Breast epithelium (tissue), 4 donors: ENCODE measurements around the gene FRAT1. TPM values are rescaled to one million over a fixed set of nuclear protein-coding genes. Genes with fewer than 3 reads are reported as not detected.

Experiments
- DNase-seq, 2 donors: peaks; one replicate each; pipeline ENCODE4 v3.0.0-alpha.2; 2019; ENCODE audit warnings: low spot score in 2 of 2
- H3K27ac ChIP-seq, 2 donors: fragments of 200-600 bp; sonication (generic) in 1 of 2; one replicate each; pipeline ENCODE4 v1.5.1; 2016 to 2019; ENCODE audit warnings: mild to moderate bottlenecking in 1 of 2
- H3K27me3 ChIP-seq, 2 donors: fragments of 200-600 bp; sonication (generic) in 1 of 2; one replicate each; pipeline versions ENCODE4 v1.5.1 to v1.6.0; 2017 to 2019; ENCODE audit warnings: control low read depth in 1 of 2, mild to moderate bottlenecking in 1 of 2
- H3K36me3 ChIP-seq: fragments of 200-600 bp; one replicate; pipeline ENCODE4 v1.5.1; 2019
- H3K4me1 ChIP-seq, 2 donors: fragments of 200-600 bp; sonication (generic); one replicate each; pipeline ENCODE4 v1.5.1; 2016 to 2019; ENCODE audit warnings: control low read depth in 1 of 2
- H3K4me3 ChIP-seq, 3 donors: fragments of 200-600 bp; sonication (generic); 1 replicate in 2 of 3; 2 replicates in 1 of 3; pipeline ENCODE4 v1.5.1; 2016 to 2019; ENCODE audit warnings: mild to moderate bottlenecking in 3 of 3, moderate library complexity in 2 of 3
- H3K9me3 ChIP-seq, 2 donors: fragments of 200-600 bp; sonication (generic) in 1 of 2; one replicate each; pipeline ENCODE4 v1.5.1; 2016 to 2019; ENCODE audit warnings: control low read depth in 1 of 2
- POLR2A ChIP-seq: fragments of 450-650 bp; IDR thresholded peaks from one replicate; pipeline ENCODE4 v1.6.1; 2016; ENCODE audit warnings: antibody characterized with exemption, mild to moderate bottlenecking, moderate library complexity
- POLR2AphosphoS5 ChIP-seq, 3 donors: sonication (generic); formaldehyde crosslinking; IDR thresholded peaks; one replicate each; pipeline ENCODE4 v1.6.1; 2017; ENCODE audit warnings: antibody characterized with exemption in 3 of 3
- intact Hi-C: fragments of 100-400 bp; cut with DNase I; formaldehyde crosslinking; loops from one replicate; pipeline ENCODE4 v1.15.1; 2023; ENCODE audit warnings: low total_unique reads
- total RNA-seq, 3 donors: library from RNA; depleted of rRNA; stranded (reverse); fragments of >200 nt; gene quantifications; one replicate each; pipeline ENCODE4 v1.1.0, GENCODE V29; 2016
- TF ChIP-seq, protein P1 (sequence below), 3 donors: fragments of 450-650 bp; IDR thresholded peaks; one replicate each; pipeline ENCODE4 v1.5.1; 2016 to 2017; ENCODE audit warnings: antibody characterized with exemption in 3 of 3, mild to moderate bottlenecking in 3 of 3, moderate library complexity in 3 of 3

FRAT1 gene
- total RNA-seq, 3 donors from 2014 or later, result 3.6 to 11.6 (median 9.8) TPM

GRCh38 chr10:97360705-97361536, 41.9 kb downstream of the FRAT1 start:
- Histone ChIP-seq H3K27ac (no peak overlapping the region), H3K4me3 (no peak overlapping the region), H3K27me3 (no peaks in the 10 kb centered on the region), H3K9me3 (no peaks in the 10 kb centered on the region), H3K4me1 (no peaks in the 10 kb centered on the region), H3K36me3 (no peaks in the 10 kb centered on the region)
- intact Hi-C loops, result no loop called here
- TF ChIP-seq POLR2AphosphoS5 (IDR thresholded peaks at IDR 0.05), result no peak
- TF ChIP-seq, protein P1, sequence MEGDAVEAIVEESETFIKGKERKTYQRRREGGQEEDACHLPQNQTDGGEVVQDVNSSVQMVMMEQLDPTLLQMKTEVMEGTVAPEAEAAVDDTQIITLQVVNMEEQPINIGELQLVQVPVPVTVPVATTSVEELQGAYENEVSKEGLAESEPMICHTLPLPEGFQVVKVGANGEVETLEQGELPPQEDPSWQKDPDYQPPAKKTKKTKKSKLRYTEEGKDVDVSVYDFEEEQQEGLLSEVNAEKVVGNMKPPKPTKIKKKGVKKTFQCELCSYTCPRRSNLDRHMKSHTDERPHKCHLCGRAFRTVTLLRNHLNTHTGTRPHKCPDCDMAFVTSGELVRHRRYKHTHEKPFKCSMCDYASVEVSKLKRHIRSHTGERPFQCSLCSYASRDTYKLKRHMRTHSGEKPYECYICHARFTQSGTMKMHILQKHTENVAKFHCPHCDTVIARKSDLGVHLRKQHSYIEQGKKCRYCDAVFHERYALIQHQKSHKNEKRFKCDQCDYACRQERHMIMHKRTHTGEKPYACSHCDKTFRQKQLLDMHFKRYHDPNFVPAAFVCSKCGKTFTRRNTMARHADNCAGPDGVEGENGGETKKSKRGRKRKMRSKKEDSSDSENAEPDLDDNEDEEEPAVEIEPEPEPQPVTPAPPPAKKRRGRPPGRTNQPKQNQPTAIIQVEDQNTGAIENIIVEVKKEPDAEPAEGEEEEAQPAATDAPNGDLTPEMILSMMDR (IDR thresholded peaks at IDR 0.05), result no peak
- TF ChIP-seq POLR2A, result no peak
- no peak for DNase-seq

GRCh38 chr10:97361537-97361901, 42.4 kb downstream of the FRAT1 start:
- no peak for TF ChIP-seq POLR2AphosphoS5 (IDR thresholded peaks at IDR 0.05)
- no peak for TF ChIP-seq POLR2A
- TF ChIP-seq, protein P1 (IDR thresholded peaks at IDR 0.05), result no peak
- Histone ChIP-seq H3K27me3 (no peaks in the 10 kb centered on the region), H3K27ac (no peak overlapping the region), H3K4me3 (no peak overlapping the region), H3K4me1 (no peaks in the 10 kb centered on the region), H3K9me3 (no peaks in the 10 kb centered on the region), H3K36me3 (no peaks in the 10 kb centered on the region)
- intact Hi-C loops, result no loop called here
- no peak for DNase-seq

- no peaks in the 10 kb centered on the region for H3K4me1 ChIP-seq
- intact Hi-C loops, result no loop called here
- H3K9me3 ChIP-seq, result no peaks in the 10 kb centered on the region
- no peak overlapping the region for H3K27ac ChIP-seq
- TF ChIP-seq, protein P1 (IDR thresholded peaks at IDR 0.05), result no peak
- no peak for TF ChIP-seq POLR2A
- TF ChIP-seq POLR2AphosphoS5 (IDR thresholded peaks at IDR 0.05), result no peak
- no peaks in the 10 kb centered on the region for H3K36me3 ChIP-seq
- no peak overlapping the region for H3K4me3 ChIP-seq
- no peaks in the 10 kb centered on the region for H3K27me3 ChIP-seq
- DNase-seq, result no peak
Measured at GRCh38 chr10:97362310-97363033, 43.4 kb downstream of the FRAT1 start.

- no peaks in the 10 kb centered on the region for H3K9me3 ChIP-seq
- H3K36me3 ChIP-seq, result no peaks in the 10 kb centered on the region
- H3K4me3 ChIP-seq, result no peak overlapping the region
- no peaks in the 10 kb centered on the region for H3K27me3 ChIP-seq
- H3K27ac ChIP-seq, result no peak overlapping the region
- intact Hi-C loops, result no loop called here
- TF ChIP-seq POLR2AphosphoS5 (IDR thresholded peaks at IDR 0.05) (no peak), POLR2A (no peak)
- TF ChIP-seq, protein P1 (IDR thresholded peaks at IDR 0.05), result no peak
- DNase-seq, result no peak
- H3K4me1 ChIP-seq, result no peaks in the 10 kb centered on the region
Measured at GRCh38 chr10:97363071-97363470, 44.0 kb downstream of the FRAT1 start.

GRCh38 chr10:97365761-97366351, 46.8 kb downstream of the FRAT1 start:
- Histone ChIP-seq H3K4me3 (no peak overlapping the region), H3K9me3 (no peaks in the 10 kb centered on the region), H3K27ac (no peak overlapping the region), H3K27me3 (no peaks in the 10 kb centered on the region), H3K36me3 (peaks cover under 1% of the 10 kb centered on the region), H3K4me1 (no peaks in the 10 kb centered on the region)
- TF ChIP-seq POLR2A (no peak), POLR2AphosphoS5 (IDR thresholded peaks at IDR 0.05) (no peak)
- TF ChIP-seq, protein P1 (IDR thresholded peaks at IDR 0.05), result no peak
- intact Hi-C loops, result no loop called here
- DNase-seq, result no peak
